Prostate gland (tissue), 2 donors: Measurements from ENCODE around the gene TNFRSF12A. TPM values are rescaled to one million over a fixed set of nuclear protein-coding genes. Genes with fewer than 3 reads are reported as not detected.

Experiments used
- DNase-seq: peaks from one replicate; pipeline ENCODE4 v3.0.0-alpha.2; 2019; ENCODE audit warnings: low spot score
- H3K27ac ChIP-seq, 2 donors: fragments of 200-600 bp; sonication (generic); 2 replicates each; pipeline ENCODE4 v1.5.1; 2017 to 2019
- H3K27me3 ChIP-seq: fragments of 200-600 bp; sonication (generic); replicated peaks from 2 replicates; pipeline ENCODE4 v1.5.1; 2019; ENCODE audit not compliant: insufficient read depth
- H3K36me3 ChIP-seq, 2 donors: fragments of 200-600 bp; sonication (generic); 1 replicate in 1 of 2; 2 replicates in 1 of 2; pipeline versions ENCODE4 v1.5.1 to v1.8.1; 2017 to 2019
- H3K4me1 ChIP-seq: fragments of 200-600 bp; sonication (generic); replicated peaks from 2 replicates; pipeline ENCODE4 v1.5.1; 2019
- H3K4me3 ChIP-seq, 2 donors: fragments of 200-600 bp; sonication (generic); 2 replicates each; pipeline ENCODE4 v1.5.1; 2017 to 2019
- H3K9me3 ChIP-seq: fragments of 200-600 bp; sonication (generic); 2 replicates; pipeline ENCODE4 v1.5.1; 2017
- CTCF ChIP-seq, 4 experiments: fragments of 200-600 bp in 2 of 4; fragments of 450-650 bp in 2 of 4; sonication (generic) in 2 of 4; IDR thresholded peaks; 1 replicate in 3 of 4; 2 replicates in 1 of 4; pipeline ENCODE4 v1.5.1; 2016 to 2019; ENCODE audit warnings: antibody characterized with exemption in 4 of 4, mild to moderate bottlenecking in 2 of 4, moderate library complexity in 2 of 4
- POLR2A ChIP-seq: fragments of 450-650 bp; IDR thresholded peaks from one replicate; pipeline ENCODE4 v1.6.1; 2016; ENCODE audit warnings: antibody characterized with exemption, mild to moderate bottlenecking
- POLR2AphosphoS5 ChIP-seq: sonication (generic); formaldehyde crosslinking; IDR thresholded peaks from one replicate; pipeline ENCODE4 v1.6.1; 2017; ENCODE audit warnings: antibody characterized with exemption
- WGBS: methylation state at CpG from one replicate; pipeline ENCODE4 v1.1.5; 2018; 5-methylcytosine and 5-hydroxymethylcytosine counted together
- intact Hi-C: fragments of 100-400 bp; cut with DNase I; formaldehyde crosslinking; loops from one replicate; pipeline ENCODE4 v1.14.2; 2022
- total RNA-seq, 2 donors: library from RNA; depleted of rRNA; stranded (reverse); fragments of >200 nt; gene quantifications; one replicate each; pipeline ENCODE4 v1.1.0, GENCODE V29; 2016

Gene TNFRSF12A
- total RNA-seq, 2 donors from 2014 or later: 57.4 to 59.0 TPM

GRCh38 chr16:3007059-3007956 is 12.9 kb upstream of the TNFRSF12A start:
- TF ChIP-seq POLR2A (no peak), POLR2AphosphoS5 (no peak), CTCF (IDR thresholded peaks at IDR 0.05) (no peak)
- DNase-seq: no peak
- no peaks in the 10 kb centered on the region for H3K27me3 ChIP-seq
- intact Hi-C loops: no loop called here
- H3K9me3 ChIP-seq: no peaks in the 10 kb centered on the region
- H3K4me1 ChIP-seq: peaks cover 7% of the 10 kb centered on the region
- no peak overlapping the region for H3K4me3 ChIP-seq
- no peak overlapping the region for H3K27ac ChIP-seq
- 31% methylated on average over 13 of the region's 13 CpGs for WGBS
- H3K36me3 ChIP-seq: no peaks in the 10 kb centered on the region

- Histone ChIP-seq H3K9me3 (no peaks in the 10 kb centered on the region), H3K4me3 (no peak overlapping the region), H3K36me3 (no peaks in the 10 kb centered on the region), H3K4me1 (peaks cover 7% of the 10 kb centered on the region), H3K27ac (no peak overlapping the region), H3K27me3 (no peaks in the 10 kb centered on the region)
- 33% methylated on average over 17 of the region's 17 CpGs for WGBS
- DNase-seq: no peak
- intact Hi-C loops: no loop called here
- TF ChIP-seq CTCF (IDR thresholded peaks at IDR 0.05) (no peak), POLR2AphosphoS5 (no peak), POLR2A (no peak)
Observed at GRCh38 chr16:3007957-3008689, 12.0 kb upstream of the TNFRSF12A start.

DNA sequence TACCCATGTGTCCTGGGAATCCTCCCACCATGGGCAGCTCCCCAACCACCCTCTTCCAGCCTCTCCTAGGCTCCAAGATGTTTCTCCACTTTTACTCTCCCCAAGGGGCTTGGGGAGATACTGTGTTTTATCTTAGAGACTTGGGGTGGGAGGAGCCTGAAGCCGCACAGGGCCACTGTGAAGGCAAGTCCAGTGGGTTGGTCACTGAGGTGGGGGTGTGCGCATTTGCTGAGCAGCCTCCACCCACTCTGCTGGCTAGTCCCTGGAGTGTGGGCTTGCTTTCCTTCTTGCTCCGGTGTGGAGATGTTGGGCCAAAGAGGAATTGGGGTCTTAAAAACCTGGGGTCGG is 11.5 kb upstream of the TNFRSF12A start:
- H3K4me3 ChIP-seq: no peak overlapping the region
- H3K27ac ChIP-seq: no peak overlapping the region
- 73% methylated on average over 4 of the region's 4 CpGs for WGBS
- H3K9me3 ChIP-seq: no peaks in the 10 kb centered on the region
- no peak for DNase-seq
- no peaks in the 10 kb centered on the region for H3K27me3 ChIP-seq
- H3K4me1 ChIP-seq: peaks cover 7% of the 10 kb centered on the region
- H3K36me3 ChIP-seq: no peaks in the 10 kb centered on the region
- TF ChIP-seq CTCF (IDR thresholded peaks at IDR 0.05) (no peak), POLR2AphosphoS5 (no peak), POLR2A (no peak)
- intact Hi-C loops: no loop called here

- H3K36me3 ChIP-seq: no peaks in the 10 kb centered on the region
- peaks cover 7% of the 10 kb centered on the region for H3K4me1 ChIP-seq
- H3K27me3 ChIP-seq: no peaks in the 10 kb centered on the region
- intact Hi-C loops: no loop called here
- WGBS: 43% methylated on average over 21 of the region's 21 CpGs
- no peaks in the 10 kb centered on the region for H3K9me3 ChIP-seq
- no peak overlapping the region for H3K4me3 ChIP-seq
- peak; percentile 81 for DNase-seq
- H3K27ac ChIP-seq: peak overlapping the region; percentile 52 to 57
- TF ChIP-seq CTCF (IDR thresholded peaks at IDR 0.05) (no peak), POLR2AphosphoS5 (peak; percentile 56)
Observed at GRCh38 chr16:3009568-3010390, 10.4 kb upstream of the TNFRSF12A start.
